Neural crest cell (in vitro differentiated cells): ENCODE data around the gene TEX14. TPM values are rescaled to one million over a fixed set of nuclear protein-coding genes. Genes with fewer than 3 reads are reported as not detected.

ENCODE experiments used
- DNase-seq: peaks from one replicate; pipeline ENCODE4 v3.0.0; 2021; ENCODE audit warnings: low read depth, mixed read lengths, low spot score
- H3K27ac Mint-ChIP-seq: one replicate; pipeline ENCODE4 v1.8.0; 2021; ENCODE audit warnings: mild to moderate bottlenecking, mixed read lengths; ENCODE audit not compliant: unreplicated experiment
- H3K27me3 Mint-ChIP-seq: 2 replicates; pipeline ENCODE4 v1.8.0; 2021; ENCODE audit warnings: low read depth, mild to moderate bottlenecking, mixed read lengths
- H3K36me3 Mint-ChIP-seq: 2 replicates; pipeline ENCODE4 v1.8.0; 2021; ENCODE audit warnings: low read depth, mild to moderate bottlenecking, mixed read lengths
- H3K4me1 Mint-ChIP-seq: 2 replicates; pipeline ENCODE4 v1.8.0; 2021; ENCODE audit warnings: mixed read lengths
- H3K4me3 Mint-ChIP-seq: one replicate; pipeline ENCODE4 v1.8.0; 2021; ENCODE audit warnings: mild to moderate bottlenecking, mixed read lengths
- H3K9me3 Mint-ChIP-seq: 2 replicates; pipeline ENCODE4 v1.8.0; 2021; ENCODE audit warnings: mixed read lengths
- CTCF ChIP-seq: fragments of 200-600 bp; sonication (generic); conservative IDR thresholded peaks from 2 replicates; pipeline ENCODE4 v1.5.0; 2021; ENCODE audit warnings: antibody characterized with exemption, mild to moderate bottlenecking
- total RNA-seq: library from RNA; stranded (reverse); gene quantifications from 2 replicates; pipeline ENCODE4 v1.2.1, GENCODE V29; 2021

The TEX14 gene
- total RNA-seq, 1 donor from 2014 or later: 0.21 TPM

- Mint-ChIP-seq H3K27me3 (peaks cover 5% of the 10 kb centered on the region), H3K4me3 (peak overlapping the region; percentile 81), H3K4me1 (peaks cover 25% of the 10 kb centered on the region), H3K36me3 (no peaks in the 10 kb centered on the region), H3K27ac (no peak overlapping the region), H3K9me3 (no peaks in the 10 kb centered on the region)
- peak; percentile 51 for DNase-seq
- peak; percentile 56 for TF ChIP-seq CTCF
These were observed 170.9 kb downstream of the TEX14 start for GRCh38 chr17:58520843-58521430.

GRCh38 chr17:58517928-58518609, 173.8 kb downstream of the TEX14 start:
- peak overlapping the region; percentile 94 for H3K4me3 Mint-ChIP-seq
- DNase-seq: peak; percentile 99
- TF ChIP-seq CTCF: no peak
- peak overlapping the region; percentile 95 for H3K27ac Mint-ChIP-seq
- peaks cover 43% of the 10 kb centered on the region for H3K4me1 Mint-ChIP-seq
- no peaks in the 10 kb centered on the region for H3K36me3 Mint-ChIP-seq
- H3K27me3 Mint-ChIP-seq: peaks cover 5% of the 10 kb centered on the region
- H3K9me3 Mint-ChIP-seq: no peaks in the 10 kb centered on the region

GRCh38 chr17:58517378-58517927, 174.4 kb downstream of the TEX14 start:
- Mint-ChIP-seq H3K4me3 (peak overlapping the region; percentile 94), H3K4me1 (peaks cover 47% of the 10 kb centered on the region), H3K27ac (peak overlapping the region; percentile 25), H3K36me3 (no peaks in the 10 kb centered on the region), H3K27me3 (peaks cover 2% of the 10 kb centered on the region), H3K9me3 (no peaks in the 10 kb centered on the region)
- DNase-seq: no peak
- TF ChIP-seq CTCF: no peak

- Mint-ChIP-seq H3K4me1 (peaks cover 49% of the 10 kb centered on the region), H3K36me3 (no peaks in the 10 kb centered on the region), H3K9me3 (no peaks in the 10 kb centered on the region), H3K27me3 (peaks cover 2% of the 10 kb centered on the region), H3K4me3 (peak overlapping the region; percentile 94), H3K27ac (peak overlapping the region; percentile 35)
- TF ChIP-seq CTCF: no peak
- no peak for DNase-seq
These were observed 175.0 kb downstream of the TEX14 start for GRCh38 chr17:58516644-58517377.

- Mint-ChIP-seq H3K27me3 (peaks cover 2% of the 10 kb centered on the region), H3K4me1 (peaks cover 49% of the 10 kb centered on the region), H3K36me3 (peaks cover 11% of the 10 kb centered on the region), H3K9me3 (no peaks in the 10 kb centered on the region), H3K4me3 (peak overlapping the region; percentile 94), H3K27ac (no peak overlapping the region)
- no peak for DNase-seq
- TF ChIP-seq CTCF: no peak
These were observed 176.6 kb downstream of the TEX14 start for GRCh38 chr17:58515286-58515685.
